CD1c-positive myeloid dendritic cell (primary cell): ENCODE data around the gene ADCY2.

Source experiments
- DNase-seq: peaks from one replicate; pipeline ENCODE4 v3.0.0-alpha.2; 2016; ENCODE audit errors: extremely low spot score

ADCY2 gene

GRCh38 chr5:7827610-7828009, 431.7 kb downstream of the ADCY2 start:
- DNase-seq: no peak

- no peak for DNase-seq
Observed at GRCh38 chr5:7828269-7828668, 432.3 kb downstream of the ADCY2 start.

- no peak for DNase-seq
Observed at GRCh38 chr5:7834982-7835381, 439.0 kb downstream of the ADCY2 start.

GRCh38 chr5:7837403-7837802, 441.5 kb downstream of the ADCY2 start:
- no peak for DNase-seq

GRCh38 chr5:7842531-7842930, 446.6 kb downstream of the ADCY2 start:
- no peak for DNase-seq

GRCh38 chr5:7844901-7845300, 449.0 kb downstream of the ADCY2 start:
- DNase-seq: no peak

- DNase-seq: no peak
Observed at GRCh38 chr5:7845557-7845956, 449.6 kb downstream of the ADCY2 start.

GRCh38 chr5:7846327-7846726, 450.4 kb downstream of the ADCY2 start:
- no peak for DNase-seq

- DNase-seq: no peak
Observed at GRCh38 chr5:7848296-7848695, 452.4 kb downstream of the ADCY2 start.

GRCh38 chr5:7849681-7850394, 453.9 kb downstream of the ADCY2 start:
- DNase-seq: no peak

GRCh38 chr5:7850395-7851239, 454.7 kb downstream of the ADCY2 start, which contains the start of gene CFAP90:
Gene CFAP90, minus strand, starts transcription at chr5:7851133. Its CDS starts 112 bp downstream, at chr5:7851021.
- no peak for DNase-seq

GRCh38 chr5:7851240-7851592, 455.3 kb downstream of the ADCY2 start:
- no peak for DNase-seq

GRCh38 chr5:7851617-7852289, 455.8 kb downstream of the ADCY2 start:
- no peak for DNase-seq

GRCh38 chr5:7852542-7852941, 456.6 kb downstream of the ADCY2 start:
- DNase-seq: no peak

GRCh38 chr5:7852988-7853387, 457.1 kb downstream of the ADCY2 start:
- DNase-seq: no peak

- DNase-seq: no peak
Observed at GRCh38 chr5:7855611-7856010, 459.7 kb downstream of the ADCY2 start.

- DNase-seq: peak; percentile 27
Observed at GRCh38 chr5:7856855-7857254, 460.9 kb downstream of the ADCY2 start.

- no peak for DNase-seq
Observed at GRCh38 chr5:7857361-7857760, 461.4 kb downstream of the ADCY2 start.

- DNase-seq: no peak
Observed at GRCh38 chr5:7857926-7858632, 462.1 kb downstream of the ADCY2 start.

GRCh38 chr5:7866196-7866595, 470.3 kb downstream of the ADCY2 start:
- DNase-seq: no peak

GRCh38 chr5:7867260-7867659, 471.3 kb downstream of the ADCY2 start:
- no peak for DNase-seq

- DNase-seq: no peak
Observed at GRCh38 chr5:7868427-7868772, 472.5 kb downstream of the ADCY2 start.
